Brain pericyte (primary cell): ENCODE results near the gene RALY.

Experiments
- DNase-seq: peaks from one replicate; pipeline ENCODE4 v3.0.0-alpha.2; 2012; ENCODE audit warnings: low read depth, low spot score

RALY gene

DNA sequence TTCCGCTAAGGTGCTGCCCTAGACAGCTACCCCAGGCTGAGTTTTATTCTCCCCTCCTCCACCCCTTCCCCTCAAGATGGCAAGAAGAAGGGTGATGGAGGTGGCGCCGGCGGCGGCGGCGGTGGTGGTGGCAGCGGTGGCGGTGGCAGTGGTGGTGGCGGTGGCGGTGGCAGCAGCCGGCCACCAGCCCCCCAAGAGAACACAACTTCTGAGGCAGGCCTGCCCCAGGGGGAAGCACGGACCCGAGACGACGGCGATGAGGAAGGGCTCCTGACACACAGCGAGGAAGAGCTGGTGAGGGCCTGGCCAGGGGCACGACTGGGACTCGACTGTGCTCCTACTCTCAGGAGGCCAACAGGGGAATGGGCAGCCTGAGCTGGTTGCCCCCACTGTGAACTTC is 83.2 kb downstream of the RALY start:
- no peak for DNase-seq

DNA sequence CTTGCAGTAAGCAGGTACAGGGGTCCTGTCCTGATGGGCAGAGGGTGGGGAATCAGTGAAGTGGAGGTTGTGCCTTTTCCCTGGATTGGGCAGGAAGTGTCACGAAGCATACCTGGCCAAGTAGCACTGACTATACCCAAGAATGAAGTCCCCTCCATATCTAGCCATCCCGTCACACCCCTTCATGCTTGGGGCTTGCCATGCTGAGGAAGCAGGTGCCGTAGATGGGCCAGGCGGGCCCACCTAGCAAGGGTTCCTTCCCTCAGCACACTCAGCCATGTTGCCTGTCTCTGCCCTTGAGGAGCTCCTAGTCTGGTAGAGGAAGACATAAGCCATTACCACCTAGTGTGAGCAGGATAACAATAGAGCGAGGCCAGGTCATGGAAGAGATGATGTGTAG is 84.8 kb downstream of the RALY start:
- DNase-seq = no peak

DNA sequence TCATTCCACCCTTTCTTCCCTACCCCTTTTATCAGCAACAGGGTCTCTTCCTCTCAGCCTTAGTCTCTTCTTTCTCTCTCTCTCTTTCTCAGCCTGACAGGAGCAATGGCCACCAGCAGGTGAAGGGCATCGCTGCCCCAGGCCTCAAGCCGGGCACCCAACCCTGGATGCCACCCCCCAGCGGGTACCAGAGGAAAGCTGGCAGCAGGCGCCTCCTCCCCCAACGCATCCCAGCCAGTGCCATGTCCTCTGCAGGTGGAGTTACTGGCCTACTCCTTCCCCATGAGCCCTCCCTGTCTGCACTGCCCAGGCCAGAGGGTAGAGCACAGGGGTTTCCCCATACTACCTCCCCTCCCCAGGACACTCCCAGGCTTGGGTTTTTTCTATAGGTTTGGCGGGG is 86.1 kb downstream of the RALY start:
- DNase-seq = no peak

DNA sequence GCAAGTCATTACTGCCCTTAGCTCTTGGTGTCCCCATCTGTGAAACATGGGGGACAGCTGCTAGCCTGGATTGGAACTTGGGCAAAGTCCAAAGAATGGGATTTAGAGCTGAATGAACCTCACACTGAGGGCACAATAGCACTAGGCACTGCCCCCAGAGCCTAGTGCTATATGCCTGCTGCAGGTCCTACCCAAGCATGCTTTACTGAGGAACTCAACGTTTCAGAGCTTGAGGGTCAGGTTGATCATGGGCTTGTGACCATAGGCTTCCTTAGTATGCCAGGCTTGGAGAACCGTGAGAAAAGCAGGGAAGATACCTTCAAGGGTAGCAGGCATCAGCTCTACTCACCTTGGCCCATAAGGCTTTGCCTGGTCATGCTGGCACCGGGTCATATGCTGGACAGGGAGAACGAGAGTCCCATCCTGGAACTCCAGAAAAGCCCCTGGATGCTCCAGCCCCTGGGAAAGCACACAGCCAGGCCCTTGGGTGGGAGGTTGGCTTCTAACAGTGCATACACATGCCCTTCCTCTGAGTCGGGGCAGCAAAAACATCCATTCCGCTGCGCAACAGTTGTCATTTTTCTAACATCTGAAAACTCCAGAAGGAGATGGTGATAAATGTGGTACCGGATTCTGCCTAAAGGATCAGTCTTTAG is 88.6 kb downstream of the RALY start:
- no peak for DNase-seq

DNA sequence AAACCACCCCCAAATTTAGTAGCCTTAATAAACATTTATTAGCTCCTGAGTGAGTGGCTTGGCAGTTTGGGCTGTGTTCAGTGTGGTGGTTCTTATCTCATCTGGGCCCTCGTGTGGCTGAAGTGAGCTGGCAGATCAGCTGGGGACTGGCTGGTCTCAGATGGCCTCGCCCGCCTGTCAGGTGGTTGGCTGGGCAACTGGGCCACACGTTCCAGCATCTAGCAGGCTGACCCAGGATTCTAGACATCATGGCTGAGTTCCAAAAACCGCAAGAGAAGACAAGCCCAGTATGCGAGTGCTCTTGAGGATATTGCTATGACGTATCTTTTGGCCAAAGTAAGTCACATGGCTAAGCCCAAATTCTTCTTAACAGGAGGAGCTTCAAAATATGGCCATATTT is 89.4 kb downstream of the RALY start:
- no peak for DNase-seq

DNA sequence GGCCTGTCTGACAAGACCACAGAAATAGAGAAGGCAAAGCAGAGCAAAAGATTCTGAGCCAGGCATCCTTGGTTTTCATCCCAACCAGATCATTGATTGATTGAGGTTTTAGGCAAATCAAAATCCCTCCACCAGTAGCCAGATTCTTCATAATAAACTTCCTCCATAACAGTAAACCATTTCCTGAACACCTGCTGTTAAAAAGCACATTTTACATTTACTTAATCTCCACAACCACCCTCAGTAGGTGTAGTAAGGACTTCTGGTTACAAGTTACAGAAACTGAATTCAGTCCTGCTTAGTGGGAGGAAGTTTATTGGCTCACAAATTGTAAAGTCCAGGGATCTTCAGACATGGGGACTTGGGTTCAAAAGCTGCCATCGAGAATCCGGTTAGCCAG is 90.1 kb downstream of the RALY start:
- DNase-seq = no peak

DNA sequence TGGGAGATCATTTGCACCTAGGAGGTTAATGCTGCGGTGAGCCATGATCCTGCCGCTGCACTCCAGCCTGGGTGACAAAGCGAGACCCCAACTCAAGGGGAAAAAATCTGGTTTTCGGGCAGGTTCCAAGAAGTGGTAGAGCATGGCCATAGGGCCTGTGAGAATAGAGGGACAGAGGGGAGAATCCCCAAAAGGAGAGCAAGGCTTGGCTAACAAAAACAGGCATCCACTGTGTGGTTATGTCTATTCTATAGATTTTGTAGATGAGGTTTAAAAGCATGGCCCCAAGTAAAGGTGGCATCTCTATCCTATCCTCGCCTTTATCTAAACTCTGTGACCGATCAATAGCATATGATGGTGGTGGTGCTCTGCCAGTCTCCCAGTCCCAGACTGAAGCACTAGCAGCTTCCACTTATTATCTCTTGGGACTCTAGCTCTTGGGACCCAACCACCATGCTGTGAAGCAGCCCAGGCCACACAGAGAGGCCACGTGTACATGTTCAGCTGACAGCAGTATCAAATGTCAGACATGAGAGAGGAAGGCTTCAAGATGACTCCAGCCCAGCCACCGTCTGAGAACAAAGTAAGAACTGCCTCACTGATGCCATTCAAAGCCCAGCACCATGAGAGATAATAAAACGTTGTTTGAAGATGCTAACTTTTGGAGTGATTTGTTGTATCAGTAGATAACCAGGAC is 90.7 kb downstream of the RALY start:
- DNase-seq = no peak

DNA sequence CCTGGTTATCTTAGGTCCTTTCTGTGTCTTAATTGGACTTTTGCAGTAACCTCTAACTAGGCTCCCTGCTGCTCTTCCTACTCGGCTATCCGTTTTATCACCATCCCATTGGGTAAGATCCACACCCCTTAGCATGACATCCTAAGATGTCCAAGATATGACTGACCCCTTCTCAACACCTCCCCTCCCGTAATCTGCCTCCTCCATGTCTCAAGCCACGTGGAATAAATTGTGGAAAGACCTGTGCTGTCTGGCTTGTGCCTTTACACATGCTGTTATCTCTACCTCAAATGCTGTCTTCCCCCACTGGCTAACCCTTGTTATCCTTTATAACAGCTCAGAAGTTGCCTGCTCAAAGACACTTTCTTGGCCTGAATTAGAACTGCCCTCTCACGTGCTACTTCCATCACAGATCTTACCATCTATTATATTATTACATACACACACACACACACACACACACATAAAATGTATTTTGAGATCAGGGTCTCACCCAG is 91.9 kb downstream of the RALY start:
- no peak for DNase-seq

DNA sequence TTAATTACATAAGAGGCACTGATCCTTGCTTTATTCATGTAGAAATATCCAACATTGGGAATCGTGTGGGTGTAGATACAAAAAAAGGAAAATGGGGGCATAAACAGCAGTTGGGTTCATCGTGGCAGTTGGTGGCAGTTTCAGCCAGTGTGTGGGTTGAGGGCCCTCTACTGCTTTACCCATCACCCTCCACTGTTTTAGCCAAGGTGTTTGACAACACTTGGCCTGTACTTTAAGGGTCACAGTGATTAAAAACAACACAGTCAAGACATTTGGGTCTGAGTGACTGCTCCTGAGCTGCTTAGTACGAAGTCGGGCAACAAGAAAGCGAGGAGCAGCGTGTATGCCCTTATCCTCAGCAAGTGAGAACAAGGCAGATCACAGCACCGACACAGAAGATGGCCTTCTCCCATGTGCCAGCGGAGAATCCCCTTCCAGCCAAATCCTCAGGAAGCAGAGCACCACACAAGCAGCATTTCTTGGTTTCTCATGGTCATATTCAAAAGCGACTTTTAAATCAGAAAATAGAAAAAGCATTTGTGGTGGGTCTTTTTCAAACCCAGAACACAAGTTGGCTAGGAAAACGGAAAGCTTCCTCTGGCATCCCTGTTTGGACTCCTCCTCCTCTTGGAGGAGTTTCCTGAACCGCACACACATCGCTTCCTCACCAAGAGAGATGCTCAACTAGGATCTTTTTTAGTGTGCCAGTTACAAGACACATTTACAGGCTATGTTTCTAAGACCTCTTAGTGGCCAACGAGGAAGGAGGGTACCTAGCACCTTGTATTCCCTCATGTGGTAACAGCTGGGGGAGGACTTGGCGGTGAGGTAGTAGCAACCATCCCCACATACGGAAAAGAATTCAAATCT is 94.8 kb downstream of the RALY start:
- no peak for DNase-seq

DNA sequence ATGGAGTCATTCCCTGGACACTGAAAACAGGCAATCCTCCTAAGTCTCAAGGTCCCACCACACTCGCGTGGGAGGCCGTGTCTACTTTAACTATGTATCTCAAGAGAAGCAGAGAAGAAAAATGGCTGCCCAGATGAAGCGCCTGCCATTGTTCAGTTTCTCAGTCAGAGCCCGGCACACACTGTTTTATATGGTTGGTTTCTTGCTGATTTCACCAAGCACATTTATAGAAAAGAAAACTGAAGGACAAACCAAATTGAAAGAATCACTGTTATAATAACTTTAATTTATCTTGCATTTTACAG is 95.4 kb downstream of the RALY start:
- DNase-seq = no peak

DNA sequence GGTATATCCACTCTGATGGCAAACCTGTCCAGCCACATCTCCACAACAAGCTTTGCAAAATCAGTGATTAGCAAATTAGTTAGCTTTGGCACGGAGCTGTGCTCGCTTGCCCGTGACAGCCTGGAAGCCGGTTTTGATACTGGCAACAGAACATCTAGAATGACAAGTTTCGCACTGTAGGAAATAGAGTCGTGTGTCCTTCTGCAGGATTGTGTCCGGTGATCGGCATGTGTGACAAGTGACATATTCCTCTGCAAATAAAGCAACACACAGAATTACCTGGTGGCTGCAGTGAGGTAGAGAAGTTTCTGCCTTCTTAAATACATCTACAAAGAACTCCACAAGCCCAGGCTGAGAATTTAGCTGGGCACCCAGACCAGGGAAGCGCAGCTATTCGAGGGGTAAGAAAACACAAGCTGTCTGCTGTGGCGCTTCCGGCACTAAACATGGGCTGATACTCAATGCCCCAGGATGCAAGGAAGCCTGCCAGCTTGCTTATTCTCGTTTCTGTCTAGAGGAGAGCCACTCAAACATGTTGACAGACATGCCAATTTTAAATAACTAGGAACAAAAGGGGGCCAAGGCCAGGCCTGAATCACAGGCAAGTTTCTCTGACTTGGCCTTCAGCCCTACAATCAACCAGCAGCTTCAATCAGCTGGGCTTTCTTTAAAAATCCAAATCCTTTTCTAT is 96.1 kb downstream of the RALY start:
- DNase-seq = no peak

DNA sequence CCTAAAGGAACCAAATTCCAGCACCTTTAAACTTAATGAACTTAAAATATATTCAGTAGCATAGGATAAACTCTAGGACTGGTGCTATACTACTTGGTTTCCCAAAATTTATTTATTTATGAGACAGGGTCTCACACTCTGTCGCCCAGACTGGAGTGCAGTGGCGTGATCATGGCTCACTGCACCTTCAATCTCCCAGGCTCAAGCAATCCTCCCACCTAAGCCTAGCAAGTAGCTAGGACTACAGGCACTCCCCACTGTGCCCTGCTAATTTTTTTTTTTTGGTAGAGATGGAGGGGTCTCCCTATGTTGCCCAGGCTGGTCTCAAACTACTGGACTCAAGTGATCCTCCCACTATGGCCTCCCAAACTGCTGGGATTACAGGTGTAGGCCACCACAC is 96.9 kb downstream of the RALY start:
- no peak for DNase-seq

DNA sequence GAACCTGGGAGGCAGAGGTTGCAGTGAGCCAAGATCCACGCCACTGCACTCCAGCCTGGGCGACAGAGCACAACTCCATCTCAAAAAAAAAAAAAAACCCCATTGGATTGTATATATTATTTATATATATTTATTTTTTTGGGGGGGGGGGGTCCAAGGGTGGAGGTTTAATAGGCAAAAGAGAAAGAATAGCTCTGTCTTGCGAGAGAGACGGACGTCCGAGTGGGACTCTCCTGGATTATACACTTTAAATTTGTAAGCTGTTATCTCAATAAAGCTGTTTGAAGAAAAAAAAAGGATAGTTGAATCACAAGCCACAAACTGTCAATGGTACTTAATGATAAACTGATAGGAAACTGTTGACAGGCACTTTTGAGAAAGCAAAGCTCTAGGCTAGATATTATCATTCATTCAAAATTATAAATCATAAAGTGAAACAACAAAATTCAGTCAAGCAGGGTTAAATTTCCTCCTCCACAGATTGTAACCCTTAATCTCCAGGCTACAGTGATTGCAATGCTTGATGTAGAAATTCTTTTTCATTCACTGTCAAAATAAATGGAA is 98.0 kb downstream of the RALY start:
- no peak for DNase-seq

DNA sequence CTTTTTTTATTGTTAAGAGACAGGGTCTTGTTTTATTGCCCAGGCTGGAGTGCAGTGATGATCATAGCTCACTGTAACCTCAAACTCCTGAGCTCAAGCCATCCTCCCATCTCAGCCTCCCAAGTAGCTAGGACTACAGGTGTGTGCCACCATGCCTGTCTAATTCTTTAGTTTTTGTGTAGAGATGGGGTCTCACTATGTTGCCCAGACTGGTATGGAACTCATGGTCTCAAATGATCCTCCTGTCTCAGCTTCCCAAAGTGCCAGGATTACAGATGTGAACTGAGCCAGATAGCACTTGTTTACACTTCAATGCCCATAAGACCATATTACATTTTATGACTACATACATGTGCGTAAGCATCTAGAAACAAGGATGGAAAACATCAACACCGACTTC is 100.2 kb downstream of the RALY start:
- DNase-seq = no peak

DNA sequence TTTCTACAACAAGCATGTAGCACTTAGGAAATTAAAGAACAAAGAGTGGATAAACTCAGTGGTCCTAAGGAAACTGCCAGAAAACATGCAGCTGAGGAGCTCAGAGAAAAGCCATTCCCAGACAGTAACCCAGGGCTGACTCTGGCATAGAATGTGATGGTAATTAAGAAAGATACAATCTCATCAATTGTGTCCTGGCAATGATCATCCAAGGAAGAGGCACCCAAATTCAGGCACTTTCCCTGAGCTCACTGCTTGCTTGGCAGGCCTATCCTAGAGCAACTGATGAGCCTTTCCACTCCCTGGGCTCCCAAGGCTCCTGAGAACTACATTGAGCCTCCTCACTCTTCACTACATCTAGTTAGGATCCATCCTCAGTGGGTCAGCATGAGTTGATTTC is 102.1 kb downstream of the RALY start:
- DNase-seq = no peak

DNA sequence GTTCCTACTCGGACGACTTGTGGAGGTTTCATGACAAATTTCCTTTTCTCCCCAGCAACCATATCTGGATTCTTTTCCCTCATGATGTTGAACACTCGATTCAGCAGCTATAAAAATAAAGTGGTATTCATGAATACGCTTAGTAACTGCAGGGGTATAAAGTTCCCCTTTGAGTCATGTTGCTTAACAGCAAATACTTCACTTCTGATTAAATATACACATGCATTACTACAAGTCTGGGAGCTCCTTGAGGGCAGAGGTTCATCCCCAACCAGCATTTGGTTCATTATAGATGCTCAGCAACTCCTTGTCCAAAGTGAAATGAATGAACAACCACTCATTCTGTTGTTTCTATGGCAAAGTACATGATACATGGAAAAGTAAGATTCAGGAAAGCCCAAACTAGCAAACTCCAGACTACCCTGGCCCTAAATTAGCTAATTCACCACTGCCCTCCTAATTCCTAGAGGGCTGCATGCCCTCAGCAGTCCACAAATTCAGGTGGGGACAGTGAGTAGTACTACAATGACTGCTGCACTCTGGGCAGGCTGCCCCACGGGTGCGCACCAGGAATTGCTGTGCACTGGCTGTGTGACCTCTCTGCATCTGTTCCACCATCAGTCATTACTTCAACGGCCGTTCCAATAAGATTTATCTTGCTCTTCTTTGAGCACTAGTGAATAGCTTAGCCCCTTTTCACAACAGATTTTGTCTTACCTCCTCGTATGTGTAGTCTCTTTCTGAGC is 103.2 kb downstream of the RALY start:
- DNase-seq = no peak

DNA sequence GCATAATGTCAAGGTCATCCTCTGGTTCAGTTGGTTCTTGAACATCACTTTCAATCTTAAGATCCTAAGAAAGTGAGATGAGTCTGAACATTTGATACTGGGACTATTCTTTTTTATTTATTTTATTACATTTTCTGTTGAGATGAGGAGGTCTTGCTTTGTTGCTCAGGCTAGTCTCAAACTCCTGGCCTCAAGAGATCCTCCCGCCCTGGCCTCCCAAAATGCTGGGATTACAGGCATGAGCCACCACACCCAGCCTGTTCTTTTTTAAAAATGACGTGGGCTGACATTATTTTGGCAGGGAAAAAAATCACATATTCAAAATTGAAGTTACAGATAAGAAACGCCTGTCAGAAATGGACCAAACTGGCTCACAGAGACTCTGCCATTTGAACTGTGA is 104.9 kb downstream of the RALY start:
- DNase-seq = no peak

DNA sequence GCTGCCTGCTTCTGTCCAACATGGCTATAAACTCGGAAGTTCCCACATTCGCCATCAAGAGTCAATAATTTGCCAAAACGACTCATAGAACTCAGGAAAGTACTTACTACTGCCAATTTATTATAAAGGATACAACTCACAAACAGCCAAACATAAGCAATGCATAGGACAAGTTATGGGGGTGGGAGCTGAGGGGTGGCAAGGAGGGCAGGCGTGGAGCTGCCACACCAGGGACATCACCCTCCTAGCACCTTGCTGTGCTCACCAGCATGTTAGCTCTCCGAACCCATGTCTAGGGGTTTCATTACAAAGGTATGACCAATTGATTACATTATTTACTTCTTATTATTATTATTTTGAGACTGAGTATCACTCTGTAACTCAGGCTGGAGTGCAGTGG is 106.0 kb downstream of the RALY start:
- DNase-seq = no peak

DNA sequence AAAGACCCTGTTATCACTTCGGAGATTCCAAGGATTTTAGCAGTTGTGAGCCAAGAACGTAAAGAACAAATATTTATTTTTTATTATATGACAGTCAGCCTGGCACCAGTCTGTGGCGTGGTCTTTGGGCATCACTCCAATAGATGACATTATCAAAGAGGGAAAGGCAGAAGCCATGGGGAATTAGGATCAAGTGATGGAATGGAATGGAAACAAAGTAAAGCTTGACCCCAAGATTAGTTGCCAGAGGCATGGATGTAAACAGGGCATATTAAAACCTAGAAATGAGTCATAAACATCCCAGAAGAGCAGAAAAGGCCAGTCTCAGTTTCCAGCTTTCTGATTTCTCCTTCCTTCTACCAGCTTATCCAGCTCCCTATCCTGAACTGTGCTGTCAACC is 106.9 kb downstream of the RALY start:
- DNase-seq = no peak

DNA sequence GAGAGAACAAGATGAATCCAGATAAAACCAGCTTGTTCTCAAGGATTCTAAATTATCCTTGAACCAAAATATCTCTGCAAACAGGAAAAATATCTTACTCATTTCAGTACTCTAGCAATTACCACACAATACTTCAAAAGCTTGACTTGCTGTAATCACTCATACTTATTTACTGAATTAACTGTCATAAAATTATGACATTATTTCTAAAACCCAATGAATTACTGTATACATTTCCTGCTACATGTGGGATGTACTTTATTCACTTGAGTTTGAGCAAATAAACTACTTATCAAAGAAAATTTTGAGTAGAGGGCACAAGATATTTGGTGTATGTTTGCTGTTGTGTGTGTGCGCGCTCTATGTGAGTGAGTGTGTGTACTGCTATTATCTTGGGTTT is 108.6 kb downstream of the RALY start:
- no peak for DNase-seq

DNA sequence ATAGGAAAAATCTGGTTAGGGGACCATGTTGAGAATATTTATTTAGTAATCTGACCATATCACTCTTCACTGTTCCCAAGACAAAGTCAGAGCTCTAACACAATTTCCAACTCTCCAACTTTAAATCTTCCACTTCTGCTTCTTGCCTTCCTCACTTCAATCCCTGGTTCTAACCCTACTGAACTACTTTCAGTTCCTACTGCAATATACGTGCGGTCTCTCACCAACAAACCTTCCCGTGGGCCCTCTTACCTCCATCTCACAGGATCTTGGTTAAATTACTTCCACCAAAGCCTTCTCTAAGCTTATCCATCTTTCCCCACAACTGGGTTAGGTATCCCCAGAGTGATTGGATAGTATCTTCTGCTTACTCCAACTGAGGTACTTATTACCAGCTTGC is 110.3 kb downstream of the RALY start:
- DNase-seq = no peak
